K562 (cell line): ENCODE data around the gene MCIDAS. TPM values are rescaled to one million over a fixed set of nuclear protein-coding genes. Genes with fewer than 3 reads are reported as not detected.

Experiments
- CREM ChIP-seq: IDR thresholded peaks from 2 replicates; pipeline ENCODE4 v1.6.1; 2014; ENCODE audit warnings: antibody characterized with exemption, low read depth
- GABPB1 ChIP-seq: sonication (generic); formaldehyde crosslinking; IDR thresholded peaks from 2 replicates; pipeline ENCODE4 v1.8.0; 2022; ENCODE audit warnings: mild to moderate bottlenecking, missing genetic modification reagents
- NRF1 ChIP-seq, 2 experiments: fragments of 450-650 bp; IDR thresholded peaks in 1 of 2; conservative IDR thresholded peaks in 1 of 2; 2 replicates each; pipeline ENCODE4 v1.6.1; 2014; ENCODE audit warnings: mild to moderate bottlenecking in 2 of 2
- POLR2AphosphoS5 ChIP-seq: IDR thresholded peaks from 2 replicates; pipeline ENCODE4 v1.6.1; 2011; ENCODE audit warnings: mild to moderate bottlenecking, low read depth, low read length, moderate library complexity; ENCODE audit not compliant: control insufficient read depth, insufficient read depth
- PPARD ChIP-seq: fragments of 250-450 bp; sonication (Bioruptor Pico); IDR thresholded peaks from 2 replicates; pipeline ENCODE4 v1.8.0; 2022; ENCODE audit warnings: inconsistent platforms, mild to moderate bottlenecking, moderate library complexity
- PRMT5 ChIP-seq: sonication (generic); formaldehyde crosslinking; IDR thresholded peaks from 2 replicates; pipeline ENCODE4 v1.5.0; 2020; ENCODE audit warnings: missing genetic modification reagents
- RB1 ChIP-seq: fragments of 450-650 bp; IDR thresholded peaks from 2 replicates; pipeline ENCODE4 v1.6.1; 2017; ENCODE audit warnings: low read depth, mild to moderate bottlenecking
- ZBTB7A ChIP-seq: IDR thresholded peaks from 2 replicates; pipeline ENCODE4 v1.6.1; 2011; ENCODE audit warnings: low read depth, mild to moderate bottlenecking, low read length, moderate library complexity, borderline replicate concordance; ENCODE audit not compliant: control insufficient read depth
- polyA plus RNA-seq, 8 experiments: library from polyadenylated mRNA; depleted of rRNA in 4 of 8; stranded (reverse) in 5 of 8; unstranded in 3 of 8; fragments of >200 nt; fragmentation: Nextera tagmentation in 2 of 8; fragmentation: Illumina TruSeq in 1 of 8; extraction: Ambion mirVana in 2 of 8; extraction: Trizol in 1 of 8; gene quantifications; 2 replicates each; pipeline versions ENCODE4 v1.2.1 to v1.2.3, GENCODE V29; 2011 to 2014; ENCODE audit warnings: inconsistent platforms in 1 of 8, missing spikeins in 1 of 8
- total RNA-seq, 7 experiments: library from RNA; depleted of rRNA in 6 of 7; stranded (reverse); fragments of >200 nt in 6 of 7; fragmentation: Illumina TruSeq in 2 of 7; extraction: Trizol in 2 of 7; gene quantifications; 2 replicates each; pipeline versions ENCODE4 v1.2.1 to v1.2.3, GENCODE V29; 2011 to 2021; ENCODE audit warnings: low replicate concordance in 1 of 7
- TF ChIP-seq, protein P1 (sequence below): sonication (generic); formaldehyde crosslinking; IDR thresholded peaks from 2 replicates; pipeline ENCODE4 v1.8.0; 2022; ENCODE audit warnings: mild to moderate bottlenecking, missing genetic modification reagents
- TF ChIP-seq, protein P2 (sequence below): fragments of 450-650 bp; IDR thresholded peaks from 2 replicates; pipeline ENCODE4 v1.6.1; 2016; ENCODE audit warnings: mild to moderate bottlenecking, moderate library complexity

The MCIDAS gene
- total and polyA plus RNA-seq, 9 of the 15 experiments (the other 6 are each of a cell fraction or from before 2014, with no cell fraction given): 0.07 to 1.5 (median 0.69) TPM

- TF ChIP-seq POLR2AphosphoS5: no peak
- TF ChIP-seq ZBTB7A: peak; percentile 28; the same call in 1 of the 2 replicates
- TF ChIP-seq, protein P1, sequence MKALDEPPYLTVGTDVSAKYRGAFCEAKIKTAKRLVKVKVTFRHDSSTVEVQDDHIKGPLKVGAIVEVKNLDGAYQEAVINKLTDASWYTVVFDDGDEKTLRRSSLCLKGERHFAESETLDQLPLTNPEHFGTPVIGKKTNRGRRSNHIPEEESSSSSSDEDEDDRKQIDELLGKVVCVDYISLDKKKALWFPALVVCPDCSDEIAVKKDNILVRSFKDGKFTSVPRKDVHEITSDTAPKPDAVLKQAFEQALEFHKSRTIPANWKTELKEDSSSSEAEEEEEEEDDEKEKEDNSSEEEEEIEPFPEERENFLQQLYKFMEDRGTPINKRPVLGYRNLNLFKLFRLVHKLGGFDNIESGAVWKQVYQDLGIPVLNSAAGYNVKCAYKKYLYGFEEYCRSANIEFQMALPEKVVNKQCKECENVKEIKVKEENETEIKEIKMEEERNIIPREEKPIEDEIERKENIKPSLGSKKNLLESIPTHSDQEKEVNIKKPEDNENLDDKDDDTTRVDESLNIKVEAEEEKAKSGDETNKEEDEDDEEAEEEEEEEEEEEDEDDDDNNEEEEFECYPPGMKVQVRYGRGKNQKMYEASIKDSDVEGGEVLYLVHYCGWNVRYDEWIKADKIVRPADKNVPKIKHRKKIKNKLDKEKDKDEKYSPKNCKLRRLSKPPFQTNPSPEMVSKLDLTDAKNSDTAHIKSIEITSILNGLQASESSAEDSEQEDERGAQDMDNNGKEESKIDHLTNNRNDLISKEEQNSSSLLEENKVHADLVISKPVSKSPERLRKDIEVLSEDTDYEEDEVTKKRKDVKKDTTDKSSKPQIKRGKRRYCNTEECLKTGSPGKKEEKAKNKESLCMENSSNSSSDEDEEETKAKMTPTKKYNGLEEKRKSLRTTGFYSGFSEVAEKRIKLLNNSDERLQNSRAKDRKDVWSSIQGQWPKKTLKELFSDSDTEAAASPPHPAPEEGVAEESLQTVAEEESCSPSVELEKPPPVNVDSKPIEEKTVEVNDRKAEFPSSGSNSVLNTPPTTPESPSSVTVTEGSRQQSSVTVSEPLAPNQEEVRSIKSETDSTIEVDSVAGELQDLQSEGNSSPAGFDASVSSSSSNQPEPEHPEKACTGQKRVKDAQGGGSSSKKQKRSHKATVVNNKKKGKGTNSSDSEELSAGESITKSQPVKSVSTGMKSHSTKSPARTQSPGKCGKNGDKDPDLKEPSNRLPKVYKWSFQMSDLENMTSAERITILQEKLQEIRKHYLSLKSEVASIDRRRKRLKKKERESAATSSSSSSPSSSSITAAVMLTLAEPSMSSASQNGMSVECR: no peak; the same call in 1 of the 2 replicates
- peak; percentile 53 for TF ChIP-seq GABPB1 (CRISPR knock-in tag)
- TF ChIP-seq CREM: peak; percentile 69
- peak; percentile 68 to 71 for TF ChIP-seq NRF1 (conservative IDR thresholded peaks at IDR 0.05 in 1 of 2, IDR thresholded peaks at IDR 0.05 in 1 of 2)
- TF ChIP-seq RB1: peak; percentile 36; the same call in 1 of the 2 replicates
- TF ChIP-seq PRMT5 (CRISPR knock-in tag): no peak
- TF ChIP-seq, protein P2, sequence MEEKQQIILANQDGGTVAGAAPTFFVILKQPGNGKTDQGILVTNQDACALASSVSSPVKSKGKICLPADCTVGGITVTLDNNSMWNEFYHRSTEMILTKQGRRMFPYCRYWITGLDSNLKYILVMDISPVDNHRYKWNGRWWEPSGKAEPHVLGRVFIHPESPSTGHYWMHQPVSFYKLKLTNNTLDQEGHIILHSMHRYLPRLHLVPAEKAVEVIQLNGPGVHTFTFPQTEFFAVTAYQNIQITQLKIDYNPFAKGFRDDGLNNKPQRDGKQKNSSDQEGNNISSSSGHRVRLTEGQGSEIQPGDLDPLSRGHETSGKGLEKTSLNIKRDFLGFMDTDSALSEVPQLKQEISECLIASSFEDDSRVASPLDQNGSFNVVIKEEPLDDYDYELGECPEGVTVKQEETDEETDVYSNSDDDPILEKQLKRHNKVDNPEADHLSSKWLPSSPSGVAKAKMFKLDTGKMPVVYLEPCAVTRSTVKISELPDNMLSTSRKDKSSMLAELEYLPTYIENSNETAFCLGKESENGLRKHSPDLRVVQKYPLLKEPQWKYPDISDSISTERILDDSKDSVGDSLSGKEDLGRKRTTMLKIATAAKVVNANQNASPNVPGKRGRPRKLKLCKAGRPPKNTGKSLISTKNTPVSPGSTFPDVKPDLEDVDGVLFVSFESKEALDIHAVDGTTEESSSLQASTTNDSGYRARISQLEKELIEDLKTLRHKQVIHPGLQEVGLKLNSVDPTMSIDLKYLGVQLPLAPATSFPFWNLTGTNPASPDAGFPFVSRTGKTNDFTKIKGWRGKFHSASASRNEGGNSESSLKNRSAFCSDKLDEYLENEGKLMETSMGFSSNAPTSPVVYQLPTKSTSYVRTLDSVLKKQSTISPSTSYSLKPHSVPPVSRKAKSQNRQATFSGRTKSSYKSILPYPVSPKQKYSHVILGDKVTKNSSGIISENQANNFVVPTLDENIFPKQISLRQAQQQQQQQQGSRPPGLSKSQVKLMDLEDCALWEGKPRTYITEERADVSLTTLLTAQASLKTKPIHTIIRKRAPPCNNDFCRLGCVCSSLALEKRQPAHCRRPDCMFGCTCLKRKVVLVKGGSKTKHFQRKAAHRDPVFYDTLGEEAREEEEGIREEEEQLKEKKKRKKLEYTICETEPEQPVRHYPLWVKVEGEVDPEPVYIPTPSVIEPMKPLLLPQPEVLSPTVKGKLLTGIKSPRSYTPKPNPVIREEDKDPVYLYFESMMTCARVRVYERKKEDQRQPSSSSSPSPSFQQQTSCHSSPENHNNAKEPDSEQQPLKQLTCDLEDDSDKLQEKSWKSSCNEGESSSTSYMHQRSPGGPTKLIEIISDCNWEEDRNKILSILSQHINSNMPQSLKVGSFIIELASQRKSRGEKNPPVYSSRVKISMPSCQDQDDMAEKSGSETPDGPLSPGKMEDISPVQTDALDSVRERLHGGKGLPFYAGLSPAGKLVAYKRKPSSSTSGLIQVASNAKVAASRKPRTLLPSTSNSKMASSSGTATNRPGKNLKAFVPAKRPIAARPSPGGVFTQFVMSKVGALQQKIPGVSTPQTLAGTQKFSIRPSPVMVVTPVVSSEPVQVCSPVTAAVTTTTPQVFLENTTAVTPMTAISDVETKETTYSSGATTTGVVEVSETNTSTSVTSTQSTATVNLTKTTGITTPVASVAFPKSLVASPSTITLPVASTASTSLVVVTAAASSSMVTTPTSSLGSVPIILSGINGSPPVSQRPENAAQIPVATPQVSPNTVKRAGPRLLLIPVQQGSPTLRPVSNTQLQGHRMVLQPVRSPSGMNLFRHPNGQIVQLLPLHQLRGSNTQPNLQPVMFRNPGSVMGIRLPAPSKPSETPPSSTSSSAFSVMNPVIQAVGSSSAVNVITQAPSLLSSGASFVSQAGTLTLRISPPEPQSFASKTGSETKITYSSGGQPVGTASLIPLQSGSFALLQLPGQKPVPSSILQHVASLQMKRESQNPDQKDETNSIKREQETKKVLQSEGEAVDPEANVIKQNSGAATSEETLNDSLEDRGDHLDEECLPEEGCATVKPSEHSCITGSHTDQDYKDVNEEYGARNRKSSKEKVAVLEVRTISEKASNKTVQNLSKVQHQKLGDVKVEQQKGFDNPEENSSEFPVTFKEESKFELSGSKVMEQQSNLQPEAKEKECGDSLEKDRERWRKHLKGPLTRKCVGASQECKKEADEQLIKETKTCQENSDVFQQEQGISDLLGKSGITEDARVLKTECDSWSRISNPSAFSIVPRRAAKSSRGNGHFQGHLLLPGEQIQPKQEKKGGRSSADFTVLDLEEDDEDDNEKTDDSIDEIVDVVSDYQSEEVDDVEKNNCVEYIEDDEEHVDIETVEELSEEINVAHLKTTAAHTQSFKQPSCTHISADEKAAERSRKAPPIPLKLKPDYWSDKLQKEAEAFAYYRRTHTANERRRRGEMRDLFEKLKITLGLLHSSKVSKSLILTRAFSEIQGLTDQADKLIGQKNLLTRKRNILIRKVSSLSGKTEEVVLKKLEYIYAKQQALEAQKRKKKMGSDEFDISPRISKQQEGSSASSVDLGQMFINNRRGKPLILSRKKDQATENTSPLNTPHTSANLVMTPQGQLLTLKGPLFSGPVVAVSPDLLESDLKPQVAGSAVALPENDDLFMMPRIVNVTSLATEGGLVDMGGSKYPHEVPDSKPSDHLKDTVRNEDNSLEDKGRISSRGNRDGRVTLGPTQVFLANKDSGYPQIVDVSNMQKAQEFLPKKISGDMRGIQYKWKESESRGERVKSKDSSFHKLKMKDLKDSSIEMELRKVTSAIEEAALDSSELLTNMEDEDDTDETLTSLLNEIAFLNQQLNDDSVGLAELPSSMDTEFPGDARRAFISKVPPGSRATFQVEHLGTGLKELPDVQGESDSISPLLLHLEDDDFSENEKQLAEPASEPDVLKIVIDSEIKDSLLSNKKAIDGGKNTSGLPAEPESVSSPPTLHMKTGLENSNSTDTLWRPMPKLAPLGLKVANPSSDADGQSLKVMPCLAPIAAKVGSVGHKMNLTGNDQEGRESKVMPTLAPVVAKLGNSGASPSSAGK: 0 out of 2 replicates have a peak, but pooled peaks have one; percentile 45
- TF ChIP-seq PPARD (CRISPR knock-in tag): no peak
Measured at GRCh38 chr5:55232985-55233928, 6.1 kb upstream of the MCIDAS start, which contains the start of gene CCNO (continued).
